Cardiac fibroblast (primary cell): ENCODE data around the gene STAT2.
A peak's percentile ranks its signal among the peaks of the same experiment; 100 is the strongest.

Experiments
- DNase-seq, 2 donors: peaks; one replicate each; pipeline versions ENCODE4 v3.0.0 to v3.0.0-alpha.2; 2010; ENCODE audit warnings: low read depth in 2 of 2
- H3K4me3 ChIP-seq, 2 donors: replicated peaks in 1 of 2; 1 replicate in 1 of 2; 2 replicates in 1 of 2; pipeline ENCODE4 v1.5.1; 2011; ENCODE audit warnings: low read depth in 2 of 2, low read length in 2 of 2, mild to moderate bottlenecking in 2 of 2, moderate library complexity in 1 of 2
- TF ChIP-seq, protein P1 (sequence below): IDR thresholded peaks from one replicate; pipeline ENCODE4 v1.5.1; 2011; ENCODE audit warnings: low read depth, mild to moderate bottlenecking, low read length, inconsistent platforms

STAT2 gene

DNA sequence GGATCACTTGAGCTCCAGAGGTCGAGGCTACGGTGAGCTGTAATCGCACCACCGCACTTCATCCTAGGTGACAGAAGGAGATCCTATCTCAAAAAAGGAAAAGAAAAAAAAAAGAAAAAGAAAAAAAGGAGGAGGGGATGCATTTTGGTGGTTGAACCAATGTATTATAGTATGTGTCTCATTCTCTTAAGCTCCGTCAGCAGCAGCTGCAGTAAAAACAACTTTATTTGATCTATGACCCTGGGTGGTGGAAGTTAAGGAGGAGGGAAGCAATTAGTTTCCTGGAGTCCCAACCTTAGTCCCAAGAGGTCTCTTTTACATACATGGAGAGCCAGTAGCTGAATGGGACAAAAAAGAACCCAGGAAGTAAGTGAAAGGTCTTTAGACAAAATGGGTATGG lies 29.5 kb upstream of the STAT2 start:
- DNase-seq, result no peak
- no peak overlapping the region for H3K4me3 ChIP-seq
- TF ChIP-seq, protein P1, sequence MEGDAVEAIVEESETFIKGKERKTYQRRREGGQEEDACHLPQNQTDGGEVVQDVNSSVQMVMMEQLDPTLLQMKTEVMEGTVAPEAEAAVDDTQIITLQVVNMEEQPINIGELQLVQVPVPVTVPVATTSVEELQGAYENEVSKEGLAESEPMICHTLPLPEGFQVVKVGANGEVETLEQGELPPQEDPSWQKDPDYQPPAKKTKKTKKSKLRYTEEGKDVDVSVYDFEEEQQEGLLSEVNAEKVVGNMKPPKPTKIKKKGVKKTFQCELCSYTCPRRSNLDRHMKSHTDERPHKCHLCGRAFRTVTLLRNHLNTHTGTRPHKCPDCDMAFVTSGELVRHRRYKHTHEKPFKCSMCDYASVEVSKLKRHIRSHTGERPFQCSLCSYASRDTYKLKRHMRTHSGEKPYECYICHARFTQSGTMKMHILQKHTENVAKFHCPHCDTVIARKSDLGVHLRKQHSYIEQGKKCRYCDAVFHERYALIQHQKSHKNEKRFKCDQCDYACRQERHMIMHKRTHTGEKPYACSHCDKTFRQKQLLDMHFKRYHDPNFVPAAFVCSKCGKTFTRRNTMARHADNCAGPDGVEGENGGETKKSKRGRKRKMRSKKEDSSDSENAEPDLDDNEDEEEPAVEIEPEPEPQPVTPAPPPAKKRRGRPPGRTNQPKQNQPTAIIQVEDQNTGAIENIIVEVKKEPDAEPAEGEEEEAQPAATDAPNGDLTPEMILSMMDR, result no peak

DNA sequence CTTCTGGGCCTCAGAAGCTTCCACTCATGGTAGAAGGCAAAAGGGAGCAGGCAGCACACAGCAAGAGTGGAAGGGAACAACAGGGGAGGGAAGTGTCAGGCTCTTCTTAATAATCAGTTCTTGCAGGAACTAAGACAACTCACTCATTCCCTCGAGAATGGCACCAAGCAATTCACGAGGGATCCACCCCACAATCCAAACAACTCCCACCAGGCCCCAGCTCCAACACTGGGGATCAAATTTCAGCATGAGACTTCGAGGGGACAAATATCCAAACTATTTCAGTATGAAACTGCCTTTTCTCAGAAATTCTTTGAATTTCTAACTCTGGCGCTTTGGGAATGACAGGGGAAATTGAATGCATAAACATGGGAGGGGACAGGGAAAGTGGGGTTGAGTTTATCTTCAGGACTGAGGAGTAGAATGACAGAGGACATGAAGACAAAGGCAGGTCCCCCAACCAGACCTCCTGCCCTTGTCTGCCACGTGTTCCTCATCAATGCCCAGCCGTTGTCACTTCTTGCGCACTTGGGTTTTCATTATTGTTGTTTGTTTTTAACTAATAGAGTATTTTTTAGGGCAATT lies 27.3 kb upstream of the STAT2 start:
- H3K4me3 ChIP-seq, result no peak overlapping the region
- TF ChIP-seq, protein P1, result no peak
- peak; percentile 42 to 52 for DNase-seq

DNA sequence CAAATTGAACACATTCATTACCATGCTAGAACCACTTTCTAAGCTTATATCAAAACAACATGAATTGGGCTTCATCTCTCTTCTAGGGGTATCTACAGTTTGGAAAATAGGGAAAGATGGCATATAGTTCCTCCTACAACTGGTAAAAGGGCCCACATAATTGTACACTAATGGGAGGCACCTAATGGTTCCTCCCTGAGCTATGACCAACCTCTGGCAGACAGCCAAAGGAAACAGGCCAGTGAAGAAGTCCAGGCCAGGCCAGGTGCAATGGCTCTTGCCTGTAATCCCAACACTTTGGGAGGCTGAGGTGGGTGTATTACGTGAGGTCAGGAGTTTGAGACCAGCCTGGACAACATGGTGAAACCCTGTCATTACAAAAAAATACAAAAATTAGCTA lies 26.0 kb upstream of the STAT2 start:
- H3K4me3 ChIP-seq, result no peak overlapping the region
- DNase-seq, result peak in 1 of 2 donors; percentile 43
- TF ChIP-seq, protein P1, result no peak

DNA sequence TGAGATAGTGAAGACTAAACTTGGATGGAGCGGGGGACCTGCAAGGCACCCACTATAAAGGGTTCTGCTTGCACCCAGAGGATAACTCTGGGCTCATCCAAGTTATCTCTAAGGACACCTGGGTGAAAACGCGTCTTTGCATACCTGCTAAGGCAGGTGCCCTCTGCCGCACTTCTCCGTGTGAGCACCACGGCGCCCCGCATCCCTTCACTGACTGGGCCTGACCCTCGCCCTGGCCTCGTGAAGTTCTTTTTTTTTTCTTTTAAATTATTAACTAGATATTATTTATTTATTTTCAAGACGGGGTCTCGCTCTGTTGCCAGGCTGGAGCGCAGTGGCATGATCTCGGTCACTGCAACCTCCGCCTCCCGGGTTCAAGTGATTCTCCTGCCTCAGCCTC lies 22.7 kb upstream of the STAT2 start:
- DNase-seq, result no peak
- no peak overlapping the region for H3K4me3 ChIP-seq
- TF ChIP-seq, protein P1, result no peak

DNA sequence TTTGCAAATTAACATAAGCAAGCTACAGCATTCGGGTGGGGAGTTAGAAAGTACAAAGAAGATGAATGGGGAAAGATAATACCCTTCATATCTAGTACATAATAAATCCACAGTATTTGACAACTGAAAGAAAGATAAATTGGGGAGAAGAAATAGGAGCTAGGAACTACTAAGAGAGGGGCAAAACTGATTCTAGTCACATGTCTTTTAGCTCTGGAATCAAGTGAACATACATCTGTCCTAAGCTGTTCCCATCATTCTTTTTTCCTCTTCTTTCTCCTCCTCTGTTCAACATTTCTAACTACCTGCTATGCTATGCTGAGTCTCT lies 18.0 kb upstream of the STAT2 start:
- TF ChIP-seq, protein P1, result no peak
- no peak for DNase-seq
- H3K4me3 ChIP-seq, result no peak overlapping the region

DNA sequence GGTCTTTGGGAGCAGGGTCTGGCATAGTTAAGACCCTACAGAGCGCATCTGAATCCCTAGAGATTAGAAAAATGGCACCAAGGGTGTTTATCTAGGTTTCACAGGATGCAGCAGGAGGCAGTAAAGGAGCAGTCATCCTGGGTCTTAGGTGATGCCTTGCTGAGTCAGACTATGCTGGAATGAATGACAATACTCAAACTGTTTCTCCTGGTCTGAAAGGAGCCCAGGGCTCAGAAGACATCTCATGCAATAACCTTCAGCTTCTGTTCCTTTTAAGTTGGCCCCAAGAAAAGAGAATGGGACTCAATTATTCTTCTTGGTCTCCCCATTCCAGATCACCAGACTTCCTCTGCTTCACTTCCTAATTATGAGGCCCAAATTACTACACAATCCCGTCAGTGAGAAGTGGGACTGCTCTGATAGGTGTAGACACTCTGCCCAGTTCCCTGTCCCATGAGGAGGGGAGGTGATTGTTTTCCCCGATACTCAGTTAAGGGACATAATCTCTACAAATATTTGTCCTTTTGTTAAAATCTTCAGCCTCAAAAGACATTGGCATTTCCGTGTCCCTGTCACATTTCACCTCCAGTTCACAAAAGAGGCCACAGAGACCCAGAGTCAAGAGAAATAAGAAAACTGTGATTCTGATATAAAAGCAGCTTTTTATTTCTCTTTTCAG lies 17.5 kb upstream of the STAT2 start:
- DNase-seq, result peak in 1 of 2 donors; percentile 70
- TF ChIP-seq, protein P1, result peak; percentile 23
- H3K4me3 ChIP-seq, result no peak overlapping the region
